ENCODE data around the gene AATF.

- TF ChIP-seq, protein P1, sequence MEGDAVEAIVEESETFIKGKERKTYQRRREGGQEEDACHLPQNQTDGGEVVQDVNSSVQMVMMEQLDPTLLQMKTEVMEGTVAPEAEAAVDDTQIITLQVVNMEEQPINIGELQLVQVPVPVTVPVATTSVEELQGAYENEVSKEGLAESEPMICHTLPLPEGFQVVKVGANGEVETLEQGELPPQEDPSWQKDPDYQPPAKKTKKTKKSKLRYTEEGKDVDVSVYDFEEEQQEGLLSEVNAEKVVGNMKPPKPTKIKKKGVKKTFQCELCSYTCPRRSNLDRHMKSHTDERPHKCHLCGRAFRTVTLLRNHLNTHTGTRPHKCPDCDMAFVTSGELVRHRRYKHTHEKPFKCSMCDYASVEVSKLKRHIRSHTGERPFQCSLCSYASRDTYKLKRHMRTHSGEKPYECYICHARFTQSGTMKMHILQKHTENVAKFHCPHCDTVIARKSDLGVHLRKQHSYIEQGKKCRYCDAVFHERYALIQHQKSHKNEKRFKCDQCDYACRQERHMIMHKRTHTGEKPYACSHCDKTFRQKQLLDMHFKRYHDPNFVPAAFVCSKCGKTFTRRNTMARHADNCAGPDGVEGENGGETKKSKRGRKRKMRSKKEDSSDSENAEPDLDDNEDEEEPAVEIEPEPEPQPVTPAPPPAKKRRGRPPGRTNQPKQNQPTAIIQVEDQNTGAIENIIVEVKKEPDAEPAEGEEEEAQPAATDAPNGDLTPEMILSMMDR (IDR thresholded peaks at IDR 0.05) = no peak
- TF ChIP-seq EZH2 (IDR thresholded peaks at IDR 0.05; ENCODE audit: borderline replicate concordance, insufficient read depth, low read depth, low read length, poor library complexity, severe bottlenecking) = no peak
Measured at GRCh38 chr17:36949461-36949927, 740 bp downstream of the AATF start.

Measured in B cell (primary cell).